HG02852 (cell line): Measurements from ENCODE around the gene CLIC4.

Experiments
- ATAC-seq: cut with Tn5 transposase; IDR thresholded peaks from one replicate; pipeline ENCODE4 v1.9.1; 2021; ENCODE audit warnings: mild to moderate bottlenecking, moderate library complexity; ENCODE audit not compliant: unreplicated experiment

Gene CLIC4

GRCh38 chr1:24855474-24855873 lies 110.2 kb downstream of the CLIC4 start:
- no peak for ATAC-seq

- no peak for ATAC-seq
These were observed 111.7 kb downstream of the CLIC4 start for GRCh38 chr1:24856787-24857506.

- no peak for ATAC-seq
These were observed 112.4 kb downstream of the CLIC4 start for GRCh38 chr1:24857507-24858133.

GRCh38 chr1:24858277-24858676 lies 113.0 kb downstream of the CLIC4 start:
- no peak for ATAC-seq

DNA sequence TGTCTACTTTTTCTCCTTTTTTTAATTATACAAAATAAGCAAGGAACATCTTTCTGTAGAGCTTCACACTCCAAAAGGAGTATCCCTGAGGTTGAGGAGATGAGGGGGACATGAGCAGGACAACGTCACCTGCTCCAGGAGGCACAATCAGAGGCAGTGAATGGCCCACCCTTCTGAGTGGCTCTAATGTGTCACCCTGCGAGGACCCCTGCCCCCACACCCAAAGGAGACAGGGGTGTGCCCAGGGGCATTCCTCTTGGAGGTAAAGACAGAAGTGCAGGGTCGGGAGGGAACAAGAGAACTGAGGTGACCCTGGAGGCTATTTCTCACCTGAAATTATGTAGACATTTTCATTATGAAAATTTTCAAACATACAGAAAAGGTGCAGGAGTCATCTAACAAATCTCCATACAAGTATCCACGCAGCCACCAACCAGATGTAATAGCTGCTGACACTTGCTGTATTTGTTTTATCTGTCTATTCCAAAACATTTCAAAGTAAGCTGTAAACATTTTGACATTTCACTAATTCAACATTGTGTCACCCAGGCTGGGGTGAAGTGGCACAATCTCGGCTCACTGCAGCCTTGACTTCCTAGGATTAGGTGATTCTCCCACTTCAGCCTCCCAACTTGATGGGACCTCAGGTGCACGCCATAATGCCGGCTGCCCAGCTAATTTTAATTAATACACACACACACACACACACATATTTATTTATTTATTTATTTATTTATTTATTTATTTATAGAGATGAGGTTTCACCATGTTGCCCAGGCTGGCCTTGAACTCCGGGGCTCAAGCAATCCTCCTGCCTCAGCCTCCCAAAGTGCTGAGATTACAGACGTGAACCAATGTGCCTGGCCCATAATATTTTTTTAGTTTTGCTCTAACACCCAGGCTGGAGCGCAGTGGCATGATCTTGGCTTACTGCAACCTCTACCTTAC lies 114.1 kb downstream of the CLIC4 start:
- no peak for ATAC-seq

GRCh38 chr1:24860841-24861240 lies 115.6 kb downstream of the CLIC4 start:
- ATAC-seq: no peak

- no peak for ATAC-seq
These were observed 116.8 kb downstream of the CLIC4 start for GRCh38 chr1:24861821-24862727.

GRCh38 chr1:24862775-24863483 lies 117.7 kb downstream of the CLIC4 start:
- no peak for ATAC-seq

DNA sequence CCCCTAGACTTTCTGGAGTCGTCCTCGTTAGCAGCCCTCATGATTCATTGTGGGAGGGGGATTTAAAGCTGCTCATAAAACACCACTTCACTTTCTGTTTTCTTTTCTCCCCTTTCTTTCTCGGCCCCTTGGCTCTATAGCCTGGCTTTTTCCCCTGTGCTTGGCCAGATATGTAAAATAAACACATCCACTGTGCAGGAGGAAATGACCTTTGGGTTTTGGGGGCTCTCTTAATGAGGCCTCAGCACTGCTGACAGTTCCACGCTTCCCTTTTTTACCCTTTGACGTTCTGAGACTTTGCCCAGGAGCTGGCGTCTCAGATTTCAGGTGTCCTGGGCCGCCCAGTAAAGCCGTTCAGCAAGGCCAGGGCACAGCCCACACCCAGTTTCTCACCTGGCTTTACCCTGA lies 119.1 kb downstream of the CLIC4 start:
- no peak for ATAC-seq

GRCh38 chr1:24865168-24865567 lies 119.9 kb downstream of the CLIC4 start:
- no peak for ATAC-seq

GRCh38 chr1:24865587-24865986 lies 120.3 kb downstream of the CLIC4 start:
- no peak for ATAC-seq

GRCh38 chr1:24866211-24867083 lies 121.2 kb downstream of the CLIC4 start:
- ATAC-seq: no peak

DNA sequence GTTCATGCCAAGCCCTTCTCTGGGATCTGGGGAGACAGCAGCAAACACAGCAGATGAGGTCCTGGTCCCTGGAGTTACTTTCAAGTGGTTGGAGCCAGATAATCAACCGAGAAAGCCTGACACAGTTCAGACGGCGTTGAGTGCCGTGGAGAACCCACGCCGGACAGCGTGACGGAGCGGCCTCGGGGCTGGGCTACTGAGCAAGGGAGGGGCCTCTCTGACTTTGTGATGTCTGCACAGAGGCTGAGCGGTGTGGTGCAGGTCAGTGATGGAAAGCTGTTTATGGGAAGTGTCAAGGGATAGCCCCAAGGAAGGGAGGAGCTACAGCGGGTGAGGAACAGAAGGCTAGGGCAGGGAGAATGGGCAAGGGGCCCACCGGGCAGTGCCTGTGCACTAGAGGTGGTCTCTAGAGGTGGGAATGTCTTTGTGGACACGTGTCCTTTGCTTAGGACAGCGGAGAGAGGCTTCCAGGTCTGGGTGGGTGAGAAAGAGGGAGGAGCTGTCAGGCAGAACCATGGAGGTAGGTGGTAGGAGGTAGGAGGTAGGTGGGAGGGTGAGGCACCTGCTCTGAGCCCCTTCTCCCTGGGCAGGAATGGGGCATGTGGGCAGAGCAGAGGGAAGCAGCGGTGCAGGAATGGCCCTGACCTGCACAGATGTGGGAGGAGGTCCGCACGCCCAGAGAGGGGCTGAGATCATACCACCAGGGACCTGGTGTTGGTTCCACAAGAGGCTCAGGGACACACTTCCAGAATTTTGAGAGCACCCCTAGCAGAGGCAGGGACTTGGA lies 122.0 kb downstream of the CLIC4 start:
- no peak for ATAC-seq

GRCh38 chr1:24868016-24868875 lies 123.0 kb downstream of the CLIC4 start:
- no peak for ATAC-seq

DNA sequence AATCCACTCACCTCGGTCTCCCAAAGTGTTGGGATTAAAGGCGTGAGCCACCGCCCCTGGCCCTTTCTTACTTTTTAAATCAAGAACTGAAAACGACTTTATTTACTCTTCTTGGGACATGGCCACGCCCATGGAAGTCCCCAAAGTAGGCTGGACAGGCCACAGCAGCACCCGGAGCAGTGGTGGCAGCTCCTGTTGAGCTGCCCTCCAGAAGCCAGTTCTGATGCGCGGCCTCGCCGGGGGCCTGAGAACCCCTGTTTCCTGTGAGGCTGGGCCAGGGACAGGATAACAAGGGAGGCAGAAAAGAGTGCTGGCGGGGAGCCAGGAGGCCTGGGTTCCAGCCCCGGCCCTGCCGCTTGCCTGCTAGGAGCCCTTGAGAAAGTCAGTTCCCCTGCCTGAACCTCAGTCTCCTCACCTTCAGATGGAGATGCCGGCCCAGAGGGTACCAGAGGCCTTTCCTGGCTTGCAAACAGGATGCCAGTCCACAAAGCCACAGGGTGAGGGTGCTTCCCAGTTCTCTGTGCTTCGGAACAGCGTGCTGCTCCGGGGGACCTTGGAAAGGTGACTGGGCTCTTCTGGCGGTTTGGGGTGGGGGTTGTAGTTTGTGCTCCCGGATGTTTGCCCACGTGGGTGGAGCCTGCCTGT lies 125.4 kb downstream of the CLIC4 start:
- no peak for ATAC-seq

DNA sequence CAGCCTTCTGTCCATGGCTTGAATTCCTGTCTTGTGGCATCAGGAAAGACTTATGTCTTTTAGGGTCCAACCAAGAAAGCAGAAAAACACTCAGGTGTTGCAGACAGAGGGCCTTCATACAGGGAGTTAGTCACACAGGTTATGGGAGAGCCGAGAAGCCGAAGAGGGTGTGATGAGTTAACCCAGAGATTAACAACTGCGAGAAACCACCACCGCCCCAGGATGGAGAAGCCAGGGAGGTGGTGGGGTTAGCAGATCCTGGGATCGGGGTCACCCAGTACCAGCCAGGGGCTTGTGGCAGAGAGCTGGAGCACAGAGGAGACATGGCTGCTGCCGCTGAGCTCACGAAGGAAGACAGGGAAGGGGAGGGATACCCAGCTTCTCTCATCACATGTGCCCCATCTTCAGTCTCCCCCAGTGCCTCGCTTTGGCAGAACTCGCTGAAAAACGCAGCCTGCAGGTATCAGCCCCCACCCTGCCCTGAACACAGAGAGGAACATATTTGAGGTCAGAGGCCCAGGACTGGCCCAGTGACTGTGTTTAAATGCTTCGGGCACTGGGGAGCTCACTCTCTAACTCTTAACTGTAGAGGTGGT lies 126.2 kb downstream of the CLIC4 start:
- ATAC-seq: no peak
